ENCODE measurements around the gene TMX4.

The TMX4 gene

GRCh38 chr20:8019998-8020247, 362 bp upstream of the TMX4 start:
- DNase-seq (ENCODE audit: low read depth) = no peak

GRCh38 chr20:8018958-8019245, 659 bp downstream of the TMX4 start:
- no peak for DNase-seq (ENCODE audit: low read depth)

GRCh38 chr20:8012724-8013123, 6.8 kb downstream of the TMX4 start:
- no peak for DNase-seq (ENCODE audit: low read depth)

- DNase-seq (ENCODE audit: low read depth) = no peak
Observed at GRCh38 chr20:8008733-8009132, 10.8 kb downstream of the TMX4 start.

- no peak for DNase-seq (ENCODE audit: low read depth)
Observed at GRCh38 chr20:8007490-8007889, 12.1 kb downstream of the TMX4 start.

GRCh38 chr20:8005575-8006366, 13.8 kb downstream of the TMX4 start:
- DNase-seq (ENCODE audit: low read depth) = no peak

- DNase-seq (ENCODE audit: low read depth) = no peak
Observed at GRCh38 chr20:8005033-8005432, 14.5 kb downstream of the TMX4 start.

- no peak for DNase-seq (ENCODE audit: low read depth)
Observed at GRCh38 chr20:8002056-8002455, 17.5 kb downstream of the TMX4 start.

- no peak for DNase-seq (ENCODE audit: low read depth)
Observed at GRCh38 chr20:8000796-8001195, 18.8 kb downstream of the TMX4 start.

GRCh38 chr20:7996898-7997297, 22.7 kb downstream of the TMX4 start:
- DNase-seq (ENCODE audit: low read depth) = no peak

- DNase-seq (ENCODE audit: low read depth) = no peak
Observed at GRCh38 chr20:7994809-7995208, 24.8 kb downstream of the TMX4 start.

- DNase-seq (ENCODE audit: low read depth) = no peak
Observed at GRCh38 chr20:7993703-7994102, 25.9 kb downstream of the TMX4 start.

- DNase-seq (ENCODE audit: low read depth) = no peak
Observed at GRCh38 chr20:7993238-7993637, 26.3 kb downstream of the TMX4 start.

GRCh38 chr20:7990385-7990784, 29.2 kb downstream of the TMX4 start:
- no peak for DNase-seq (ENCODE audit: low read depth)

- no peak for DNase-seq (ENCODE audit: low read depth)
Observed at GRCh38 chr20:7989379-7989778, 30.2 kb downstream of the TMX4 start.

GRCh38 chr20:7985916-7986315, 33.6 kb downstream of the TMX4 start:
- DNase-seq (ENCODE audit: low read depth) = no peak

GRCh38 chr20:7984192-7984591, 35.4 kb downstream of the TMX4 start:
- no peak for DNase-seq (ENCODE audit: low read depth)

GRCh38 chr20:7981374-7981773, 38.2 kb downstream of the TMX4 start:
- DNase-seq (ENCODE audit: low read depth) = no peak

GRCh38 chr20:7980332-7981046, 39.1 kb downstream of the TMX4 start:
- DNase-seq (ENCODE audit: low read depth) = no peak

- no peak for DNase-seq (ENCODE audit: low read depth)
Observed at GRCh38 chr20:7977709-7978108, 41.9 kb downstream of the TMX4 start.

GRCh38 chr20:7975851-7976414, 43.6 kb downstream of the TMX4 start:
- DNase-seq (ENCODE audit: low read depth) = no peak

GRCh38 chr20:7974785-7975435, 44.7 kb downstream of the TMX4 start:
- DNase-seq (ENCODE audit: low read depth) = no peak

- DNase-seq (ENCODE audit: low read depth) = no peak
Observed at GRCh38 chr20:7971536-7972280, 47.9 kb downstream of the TMX4 start.
